Epithelial cell of esophagus (primary cell): ENCODE data around the gene TANGO2.

Experiments
- DNase-seq: peaks from one replicate; pipeline ENCODE4 v3.0.0; 2010; ENCODE audit warnings: low read depth
- H3K4me3 ChIP-seq: 2 replicates; pipeline ENCODE4 v1.5.1; 2011; ENCODE audit warnings: mild to moderate bottlenecking, low read length, control low read depth
- TF ChIP-seq, protein P1 (sequence below): IDR thresholded peaks from 2 replicates; pipeline ENCODE4 v1.5.1; 2011; ENCODE audit warnings: low read depth, mild to moderate bottlenecking, low read length, control low read depth, inconsistent platforms; ENCODE audit not compliant: insufficient read depth; ENCODE audit errors: missing control alignments

TANGO2 gene

DNA sequence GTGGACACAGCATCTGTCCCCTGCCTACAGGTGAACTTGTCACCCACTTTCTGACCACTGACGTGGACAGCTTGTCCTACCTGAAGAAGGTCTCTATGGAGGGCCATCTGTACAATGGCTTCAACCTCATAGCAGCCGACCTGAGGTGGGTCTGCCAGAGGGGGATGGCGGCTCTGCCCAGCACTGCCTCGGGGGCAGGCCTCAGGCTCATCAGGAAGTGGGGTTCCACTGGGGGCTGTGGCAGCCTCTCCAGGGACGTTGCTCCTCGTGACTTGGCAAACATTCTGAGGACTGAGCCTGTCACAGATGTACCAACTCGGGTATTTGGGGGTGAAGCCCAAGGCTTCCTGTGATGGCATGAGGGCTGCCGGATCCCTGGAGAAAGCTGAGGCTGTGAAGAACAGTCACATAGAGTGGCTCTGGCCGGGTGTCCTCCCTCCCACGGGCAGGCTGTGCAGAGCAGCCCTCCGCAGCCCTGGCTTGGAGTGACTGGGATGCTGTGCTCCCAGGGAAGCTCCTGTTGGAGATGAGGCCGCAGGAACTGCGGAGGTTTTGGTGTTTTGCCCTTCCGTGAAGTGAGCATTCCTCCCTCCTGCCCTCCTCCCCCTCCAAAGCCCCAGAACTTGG is 32.6 kb downstream of the TANGO2 start:
- TF ChIP-seq, protein P1, sequence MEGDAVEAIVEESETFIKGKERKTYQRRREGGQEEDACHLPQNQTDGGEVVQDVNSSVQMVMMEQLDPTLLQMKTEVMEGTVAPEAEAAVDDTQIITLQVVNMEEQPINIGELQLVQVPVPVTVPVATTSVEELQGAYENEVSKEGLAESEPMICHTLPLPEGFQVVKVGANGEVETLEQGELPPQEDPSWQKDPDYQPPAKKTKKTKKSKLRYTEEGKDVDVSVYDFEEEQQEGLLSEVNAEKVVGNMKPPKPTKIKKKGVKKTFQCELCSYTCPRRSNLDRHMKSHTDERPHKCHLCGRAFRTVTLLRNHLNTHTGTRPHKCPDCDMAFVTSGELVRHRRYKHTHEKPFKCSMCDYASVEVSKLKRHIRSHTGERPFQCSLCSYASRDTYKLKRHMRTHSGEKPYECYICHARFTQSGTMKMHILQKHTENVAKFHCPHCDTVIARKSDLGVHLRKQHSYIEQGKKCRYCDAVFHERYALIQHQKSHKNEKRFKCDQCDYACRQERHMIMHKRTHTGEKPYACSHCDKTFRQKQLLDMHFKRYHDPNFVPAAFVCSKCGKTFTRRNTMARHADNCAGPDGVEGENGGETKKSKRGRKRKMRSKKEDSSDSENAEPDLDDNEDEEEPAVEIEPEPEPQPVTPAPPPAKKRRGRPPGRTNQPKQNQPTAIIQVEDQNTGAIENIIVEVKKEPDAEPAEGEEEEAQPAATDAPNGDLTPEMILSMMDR = no peak
- no peak for DNase-seq
- H3K4me3 ChIP-seq = no peak overlapping the region

DNA sequence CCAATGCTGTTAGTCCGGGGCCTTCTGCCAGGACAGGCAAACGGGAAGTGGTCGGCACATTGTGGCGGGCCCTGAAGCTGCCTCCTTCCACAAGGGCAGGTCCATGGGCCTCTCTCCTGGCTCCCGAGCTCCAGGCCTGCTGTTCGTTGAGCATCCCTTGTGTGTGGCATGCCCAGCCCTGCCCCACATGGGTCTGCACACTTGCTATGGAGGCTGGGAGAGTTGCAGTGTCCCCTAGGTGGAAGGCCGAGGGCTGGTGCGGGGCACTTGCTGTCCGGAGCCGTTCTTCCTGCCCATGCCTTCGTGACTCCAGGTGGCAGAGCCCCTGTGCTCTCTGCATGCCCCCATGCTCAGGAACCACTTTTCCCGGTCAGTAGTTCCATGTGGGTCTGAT is 33.1 kb downstream of the TANGO2 start:
- TF ChIP-seq, protein P1 = no peak
- H3K4me3 ChIP-seq = no peak overlapping the region
- DNase-seq = no peak

DNA sequence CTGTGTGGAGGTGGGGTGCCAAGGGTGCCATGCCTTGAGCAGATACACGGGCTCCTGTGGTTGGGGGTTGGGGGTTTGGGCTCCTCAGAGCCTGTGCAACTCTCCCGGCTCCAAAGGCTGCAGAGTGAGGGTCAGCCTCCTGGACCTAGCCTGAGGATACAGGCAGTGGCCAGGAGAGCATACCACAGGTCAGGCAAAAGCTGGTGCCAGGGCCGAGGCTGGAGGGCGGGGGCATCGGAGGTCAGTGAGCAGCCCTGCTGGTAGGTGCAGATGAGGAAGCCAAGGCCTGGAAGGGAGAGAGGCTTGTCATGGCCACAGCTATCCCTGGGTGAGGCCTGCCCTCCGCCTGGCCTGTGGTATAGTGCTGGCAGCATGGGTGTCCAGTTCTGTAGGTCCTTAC is 33.6 kb downstream of the TANGO2 start:
- no peak overlapping the region for H3K4me3 ChIP-seq
- no peak for DNase-seq
- TF ChIP-seq, protein P1 = no peak

DNA sequence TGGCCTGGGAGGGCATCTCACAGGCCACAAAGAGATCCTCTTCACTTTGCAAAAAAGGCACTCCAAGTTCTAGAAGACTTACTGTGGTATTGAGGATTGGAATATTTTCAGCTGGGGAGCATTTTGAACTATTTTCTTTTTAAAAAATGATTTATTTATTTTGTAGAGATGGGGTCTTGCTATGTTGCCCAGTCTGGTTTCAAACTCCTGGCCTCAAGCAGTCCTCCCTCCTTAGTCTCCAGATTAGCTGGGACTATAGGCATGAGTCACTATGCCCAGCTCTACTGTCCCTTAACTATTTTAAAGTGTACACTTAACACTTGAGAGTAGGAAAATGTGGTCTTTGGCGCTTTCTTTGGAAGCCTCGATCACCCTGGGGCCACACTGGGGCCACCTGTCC is 34.2 kb downstream of the TANGO2 start:
- no peak for DNase-seq
- TF ChIP-seq, protein P1 = no peak
- no peak overlapping the region for H3K4me3 ChIP-seq

DNA sequence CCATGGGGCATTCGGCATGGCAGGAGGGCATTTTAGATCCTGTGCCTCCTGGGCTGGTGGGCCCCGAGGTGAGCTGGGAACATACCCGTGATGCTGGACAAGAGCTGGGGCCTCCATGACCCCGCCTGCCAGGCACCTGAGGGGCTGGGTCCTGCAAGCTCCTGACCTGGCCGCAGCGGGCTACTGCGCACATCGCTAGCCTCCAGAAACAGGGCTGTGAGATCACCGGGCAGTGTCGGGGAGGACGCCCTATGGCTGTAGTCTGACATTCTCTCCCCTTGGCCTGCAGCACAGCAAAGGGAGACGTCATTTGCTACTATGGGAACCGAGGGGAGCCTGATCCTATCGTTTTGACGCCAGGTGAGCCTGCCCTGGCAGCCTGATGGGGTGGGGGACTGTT is 34.7 kb downstream of the TANGO2 start:
- DNase-seq = no peak
- TF ChIP-seq, protein P1 = no peak
- no peak overlapping the region for H3K4me3 ChIP-seq

DNA sequence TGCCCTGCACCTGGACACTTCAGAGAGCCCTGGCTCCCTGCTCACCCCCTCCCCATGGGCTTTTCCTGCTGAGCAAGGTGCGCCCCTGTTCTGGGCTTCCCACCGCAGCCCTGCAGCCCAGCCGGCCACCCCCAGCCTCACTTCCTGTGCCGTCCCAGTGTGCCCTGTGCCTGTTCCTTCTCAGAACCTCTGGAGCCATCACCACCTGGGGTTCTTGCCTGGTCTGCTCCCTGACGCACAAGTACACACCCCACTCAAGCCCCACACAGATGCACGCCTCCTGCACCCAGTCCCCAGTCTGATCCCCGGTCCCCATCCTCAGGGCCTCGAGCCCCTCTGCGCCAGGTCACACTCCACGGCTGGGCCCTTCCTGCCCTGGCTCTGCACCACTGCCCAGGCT is 35.3 kb downstream of the TANGO2 start:
- H3K4me3 ChIP-seq = no peak overlapping the region
- no peak for DNase-seq
- TF ChIP-seq, protein P1 = no peak

DNA sequence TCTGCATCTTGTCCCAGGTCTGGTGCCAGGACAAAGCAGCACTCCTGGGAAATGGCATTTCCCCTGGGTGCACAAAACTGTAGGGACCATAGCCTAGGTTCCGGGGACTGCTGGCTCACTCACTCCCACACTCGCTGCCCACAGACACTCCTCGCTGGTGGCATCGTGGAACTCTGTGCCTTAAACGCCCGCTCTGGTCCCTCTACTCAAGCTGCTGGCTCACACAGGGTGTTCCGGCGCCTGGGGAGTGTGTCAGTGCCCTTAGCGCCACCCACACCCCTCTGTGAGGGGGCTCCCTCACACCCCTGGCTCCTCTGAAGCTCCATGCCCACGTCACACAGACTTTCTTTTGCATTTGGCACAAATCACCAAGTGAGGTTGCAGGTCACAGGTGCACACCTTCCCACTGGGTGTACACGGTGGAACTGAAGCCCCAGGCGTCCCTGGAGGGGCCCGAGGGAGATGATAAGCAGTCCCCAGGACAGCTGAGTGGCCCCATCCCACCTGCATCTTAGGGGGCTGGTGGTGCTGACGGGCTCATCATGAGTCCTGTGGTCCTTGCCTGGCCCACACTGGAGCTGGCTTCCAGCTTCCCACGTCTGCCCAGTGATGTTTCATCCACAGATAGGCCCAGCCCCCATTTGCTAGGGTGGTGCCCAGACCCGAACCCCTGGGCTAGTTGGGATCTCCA is 35.9 kb downstream of the TANGO2 start:
- H3K4me3 ChIP-seq = no peak overlapping the region
- DNase-seq = no peak
- TF ChIP-seq, protein P1 = no peak
